ENCODE measurements around the gene HAUS7.

HAUS7 gene

GRCh38 chrX:153470411-153471363 lies at the start of gene HAUS7:
Gene HAUS7, minus strand, starts transcription at chrX:153470576. Its CDS starts 19 bp downstream, at chrX:153470557.
- TF ChIP-seq, protein P1, sequence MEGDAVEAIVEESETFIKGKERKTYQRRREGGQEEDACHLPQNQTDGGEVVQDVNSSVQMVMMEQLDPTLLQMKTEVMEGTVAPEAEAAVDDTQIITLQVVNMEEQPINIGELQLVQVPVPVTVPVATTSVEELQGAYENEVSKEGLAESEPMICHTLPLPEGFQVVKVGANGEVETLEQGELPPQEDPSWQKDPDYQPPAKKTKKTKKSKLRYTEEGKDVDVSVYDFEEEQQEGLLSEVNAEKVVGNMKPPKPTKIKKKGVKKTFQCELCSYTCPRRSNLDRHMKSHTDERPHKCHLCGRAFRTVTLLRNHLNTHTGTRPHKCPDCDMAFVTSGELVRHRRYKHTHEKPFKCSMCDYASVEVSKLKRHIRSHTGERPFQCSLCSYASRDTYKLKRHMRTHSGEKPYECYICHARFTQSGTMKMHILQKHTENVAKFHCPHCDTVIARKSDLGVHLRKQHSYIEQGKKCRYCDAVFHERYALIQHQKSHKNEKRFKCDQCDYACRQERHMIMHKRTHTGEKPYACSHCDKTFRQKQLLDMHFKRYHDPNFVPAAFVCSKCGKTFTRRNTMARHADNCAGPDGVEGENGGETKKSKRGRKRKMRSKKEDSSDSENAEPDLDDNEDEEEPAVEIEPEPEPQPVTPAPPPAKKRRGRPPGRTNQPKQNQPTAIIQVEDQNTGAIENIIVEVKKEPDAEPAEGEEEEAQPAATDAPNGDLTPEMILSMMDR (conservative IDR thresholded peaks at IDR 0.05; ENCODE audit: low read depth, low read length): peak; percentile 58
- Histone ChIP-seq H2AFZ (ENCODE audit: low read depth) (peak within 1 kb of the TSS; percentile 41; the same call in 1 of the 2 replicates), H3K27me3 (ENCODE audit: insufficient read depth, low read depth) (no peaks in the 10 kb centered on the region; the same call in 1 of the 2 replicates), H3K4me1 (ENCODE audit: low read depth, poor library complexity, severe bottlenecking) (no peaks in the 10 kb centered on the region), H3K79me2 (ENCODE audit: insufficient read depth, low read depth) (no peaks in the 10 kb centered on the region; the same call in 1 of the 2 replicates), H3K4me3 (IDR thresholded peaks at IDR 0.05; ENCODE audit: insufficient read depth, low read depth, low read length) (no peak within 1 kb of the TSS), H3K36me3 (ENCODE audit: insufficient read depth) (no peaks in the 10 kb centered on the region), H4K20me1 (ENCODE audit: insufficient read depth) (no peaks in the 10 kb centered on the region), H3K9ac (peak within 1 kb of the TSS; percentile 76; the same call in 1 of the 2 replicates), H3K27ac (peak within 1 kb of the TSS; percentile 39; the same call in 1 of the 2 replicates), H3K4me2 (peak within 1 kb of the TSS; percentile 73)

DNA sequence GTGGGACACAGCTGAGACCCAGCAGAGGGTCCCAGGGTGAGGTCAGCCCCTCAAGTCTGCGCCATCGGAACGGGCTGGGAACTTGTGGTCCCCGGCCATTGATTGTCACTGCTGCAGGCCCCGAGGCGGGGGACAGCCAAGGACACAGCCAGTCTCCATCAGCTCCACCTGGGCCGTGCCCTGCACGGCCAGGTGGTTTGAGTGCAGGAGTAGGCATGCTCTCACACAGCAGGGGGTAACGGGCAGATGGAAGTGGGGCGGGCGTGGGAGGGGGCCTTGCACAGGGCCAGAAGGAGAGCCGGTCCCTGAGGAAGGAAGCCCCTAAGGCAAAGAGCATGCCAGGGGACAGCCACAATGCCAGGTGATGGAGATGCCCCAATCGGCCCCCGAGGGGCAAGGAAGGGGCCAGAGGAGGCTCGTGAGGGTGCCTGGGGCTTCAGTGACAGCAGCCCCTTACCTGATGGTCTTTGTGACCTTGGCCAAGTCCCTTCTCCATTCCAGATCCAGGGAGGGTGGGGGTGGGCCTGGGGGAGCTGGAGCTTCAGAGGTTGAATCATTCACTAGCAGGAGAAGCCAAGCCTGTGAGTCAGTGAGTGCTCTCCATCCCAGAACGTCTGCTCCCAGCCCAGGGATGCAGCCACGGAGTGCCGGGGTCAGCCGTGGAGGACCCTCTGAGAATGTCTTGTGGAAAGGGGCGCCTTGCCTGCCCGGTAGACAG lies 49.4 kb upstream of the HAUS7 start:
- no peak overlapping the region for H3K27ac ChIP-seq
- no peak overlapping the region for H3K4me2 ChIP-seq
- H3K79me2 ChIP-seq (ENCODE audit: insufficient read depth, low read depth): no peaks in the 10 kb centered on the region
- TF ChIP-seq, protein P1 (conservative IDR thresholded peaks at IDR 0.05; ENCODE audit: low read depth, low read length): no peak
- H2AFZ ChIP-seq (ENCODE audit: low read depth): no peak overlapping the region
- H3K4me3 ChIP-seq (IDR thresholded peaks at IDR 0.05; ENCODE audit: insufficient read depth, low read depth, low read length): no peak overlapping the region
- no peaks in the 10 kb centered on the region for H4K20me1 ChIP-seq (ENCODE audit: insufficient read depth)
- peaks cover 22% of the 10 kb centered on the region; the same call in 1 of the 2 replicates for H3K27me3 ChIP-seq (ENCODE audit: insufficient read depth, low read depth)
- H3K9ac ChIP-seq: no peak overlapping the region
- H3K36me3 ChIP-seq (ENCODE audit: insufficient read depth): no peaks in the 10 kb centered on the region
- no peaks in the 10 kb centered on the region for H3K4me1 ChIP-seq (ENCODE audit: low read depth, poor library complexity, severe bottlenecking)

- no peak overlapping the region for H3K4me3 ChIP-seq (IDR thresholded peaks at IDR 0.05; ENCODE audit: insufficient read depth, low read depth, low read length)
- no peak overlapping the region for H3K27ac ChIP-seq
- peaks cover 15% of the 10 kb centered on the region; the same call in 1 of the 2 replicates for H3K27me3 ChIP-seq (ENCODE audit: insufficient read depth, low read depth)
- no peaks in the 10 kb centered on the region for H3K36me3 ChIP-seq (ENCODE audit: insufficient read depth)
- H3K4me1 ChIP-seq (ENCODE audit: low read depth, poor library complexity, severe bottlenecking): no peaks in the 10 kb centered on the region
- no peak overlapping the region for H3K9ac ChIP-seq
- no peaks in the 10 kb centered on the region for H3K79me2 ChIP-seq (ENCODE audit: insufficient read depth, low read depth)
- H4K20me1 ChIP-seq (ENCODE audit: insufficient read depth): no peaks in the 10 kb centered on the region
- no peak overlapping the region for H2AFZ ChIP-seq (ENCODE audit: low read depth)
- H3K4me2 ChIP-seq: no peak overlapping the region
- TF ChIP-seq, protein P1 (conservative IDR thresholded peaks at IDR 0.05; ENCODE audit: low read depth, low read length): no peak
Measured at GRCh38 chrX:153517946-153518834, 47.8 kb upstream of the HAUS7 start.

- no peaks in the 10 kb centered on the region for H4K20me1 ChIP-seq (ENCODE audit: insufficient read depth)
- H3K79me2 ChIP-seq (ENCODE audit: insufficient read depth, low read depth): no peaks in the 10 kb centered on the region
- H3K27me3 ChIP-seq (ENCODE audit: insufficient read depth, low read depth): peaks cover 14% of the 10 kb centered on the region; the same call in 1 of the 2 replicates
- no peaks in the 10 kb centered on the region for H3K4me1 ChIP-seq (ENCODE audit: low read depth, poor library complexity, severe bottlenecking)
- H3K36me3 ChIP-seq (ENCODE audit: insufficient read depth): no peaks in the 10 kb centered on the region
- no peak within 1 kb of the TSS for H3K4me2 ChIP-seq
- no peak within 1 kb of the TSS for H3K4me3 ChIP-seq (IDR thresholded peaks at IDR 0.05; ENCODE audit: insufficient read depth, low read depth, low read length)
- H2AFZ ChIP-seq (ENCODE audit: low read depth): no peak within 1 kb of the TSS
- TF ChIP-seq, protein P1 (conservative IDR thresholded peaks at IDR 0.05; ENCODE audit: low read depth, low read length): no peak
- H3K9ac ChIP-seq: no peak within 1 kb of the TSS
- H3K27ac ChIP-seq: no peak within 1 kb of the TSS
Measured at GRCh38 chrX:153517423-153517822, 47.0 kb upstream of the HAUS7 start, which contains the start of gene ATP2B3. Gene ATP2B3, plus strand, starts transcription at chrX:153517642. Its CDS starts 18,606 bp downstream, at chrX:153536248.

Data from KMS-11 (cell line).